ENCODE data around the gene GNB5. TPM values are rescaled to one million over a fixed set of nuclear protein-coding genes. Genes with fewer than 3 reads are reported as not detected.

The GNB5 gene
- total and polyA plus RNA-seq, 2 of the 13 experiments (the other 11 are each of a cell fraction or from before 2014, with no cell fraction given): 13.7 to 14.4 TPM

DNA sequence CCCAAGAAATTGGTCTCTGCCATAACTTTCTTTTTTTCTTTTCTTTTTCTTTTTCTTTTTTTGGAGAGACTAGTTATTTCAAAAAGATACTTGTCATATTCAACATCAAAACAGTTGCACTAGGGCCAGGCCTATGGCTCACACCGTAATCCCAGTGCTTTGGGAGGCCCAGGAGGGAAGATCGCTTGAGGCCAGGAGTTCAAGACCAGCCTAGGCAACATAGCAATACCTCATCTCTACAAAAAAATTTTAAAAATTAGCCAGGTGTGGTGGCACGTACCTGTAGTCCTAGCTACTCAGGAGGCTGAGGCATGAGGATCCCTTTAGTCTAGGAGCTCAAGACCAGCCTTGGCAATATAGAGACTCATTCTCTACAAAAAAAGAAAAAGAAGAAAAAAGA lies 49.0 kb upstream of the GNB5 start:
- H3K36me3 ChIP-seq (replicated peaks in 1 of 2; ENCODE audit: control insufficient read depth in 1 of 2, insufficient read depth in 2 of 2, low read length in 2 of 2): peaks cover 15 to 69% of the 10 kb centered on the region in 2 experiments
- ChIA-PET POLR2A (no interaction called here), CTCF (ENCODE audit: low intra/inter-chr PET ratio, low total read pairs) (no interaction called here)
- ATAC-seq (no peak), FAIRE-seq (no peak), DNase-seq (ENCODE audit: low spot score) (no peak)
- in situ Hi-C loops (cut with HindIII; ENCODE audit: extremely low pct_ligation_motif_present, low pct_unique_long_range_greater_than_20kb): no loop called here
- intact Hi-C loops (cut with micrococcal nuclease; ENCODE audit: unreplicated experiment): no loop called here
- no peak overlapping the region for H2AFZ ChIP-seq (ENCODE audit: low read length)
- H4K20me1 ChIP-seq (ENCODE audit: insufficient read depth, low read length): no peaks in the 10 kb centered on the region
- no peaks in the 10 kb centered on the region for H3K79me2 ChIP-seq (ENCODE audit: insufficient read depth, low read length)
- 95% methylated on average over 3 of the region's 3 CpGs for WGBS (ENCODE audit: low lambda C conversion rate)
- H3K4me3 ChIP-seq (replicated peaks in 1 of 3; ENCODE audit: insufficient read depth in 1 of 3, low read depth in 2 of 3, low read length in 3 of 3): no peak overlapping the region
- no peaks in the 10 kb centered on the region for H3K4me1 ChIP-seq (ENCODE audit: insufficient read depth, low read length)
- no TSS peak for BruUV-seq (replicated peaks)
- H3K27ac ChIP-seq (ENCODE audit: extremely low read length, insufficient read depth, low read length): no peak overlapping the region
- no peaks in the 10 kb centered on the region for H3K9me3 ChIP-seq (ENCODE audit: low read length)
- no peak overlapping the region for H3K4me2 ChIP-seq (ENCODE audit: low read depth, low read length)
- H3K27me3 ChIP-seq (ENCODE audit: control insufficient read depth in 1 of 2, insufficient read depth in 2 of 2, low read length in 2 of 2): no peaks in the 10 kb centered on the region
- H3K9ac ChIP-seq (ENCODE audit: insufficient read depth, low read depth, low read length): no peak overlapping the region
- TF ChIP-seq ZZZ3 (CRISPR knock-in tag; IDR thresholded peaks at IDR 0.05; ENCODE audit: borderline replicate concordance) (no peak), PPARG (CRISPR knock-in tag; conservative IDR thresholded peaks at IDR 0.05) (no peak), ZNF33A (CRISPR knock-in tag; IDR thresholded peaks at IDR 0.05; ENCODE audit: borderline replicate concordance) (no peak), ZNF605 (CRISPR knock-in tag; IDR thresholded peaks at IDR 0.05) (no peak), MAF1 (CRISPR knock-in tag; IDR thresholded peaks at IDR 0.05; ENCODE audit: borderline replicate concordance) (no peak), BHLHE40 (IDR thresholded peaks at IDR 0.05; ENCODE audit: low read length) (no peak), ZNF557 (CRISPR knock-in tag; IDR thresholded peaks at IDR 0.05) (no peak), ZSCAN9 (CRISPR knock-in tag; IDR thresholded peaks at IDR 0.05; ENCODE audit: borderline replicate concordance) (no peak), PTBP1 (IDR thresholded peaks at IDR 0.05; ENCODE audit: low read depth, low read length, poor library complexity, severe bottlenecking) (no peak), GFI1 (CRISPR knock-in tag; IDR thresholded peaks at IDR 0.05; ENCODE audit: borderline replicate concordance) (no peak), SALL1 (CRISPR knock-in tag; IDR thresholded peaks at IDR 0.05) (no peak), HOXA3 (CRISPR knock-in tag; IDR thresholded peaks at IDR 0.05) (no peak)
- TF ChIP-seq, protein P1, sequence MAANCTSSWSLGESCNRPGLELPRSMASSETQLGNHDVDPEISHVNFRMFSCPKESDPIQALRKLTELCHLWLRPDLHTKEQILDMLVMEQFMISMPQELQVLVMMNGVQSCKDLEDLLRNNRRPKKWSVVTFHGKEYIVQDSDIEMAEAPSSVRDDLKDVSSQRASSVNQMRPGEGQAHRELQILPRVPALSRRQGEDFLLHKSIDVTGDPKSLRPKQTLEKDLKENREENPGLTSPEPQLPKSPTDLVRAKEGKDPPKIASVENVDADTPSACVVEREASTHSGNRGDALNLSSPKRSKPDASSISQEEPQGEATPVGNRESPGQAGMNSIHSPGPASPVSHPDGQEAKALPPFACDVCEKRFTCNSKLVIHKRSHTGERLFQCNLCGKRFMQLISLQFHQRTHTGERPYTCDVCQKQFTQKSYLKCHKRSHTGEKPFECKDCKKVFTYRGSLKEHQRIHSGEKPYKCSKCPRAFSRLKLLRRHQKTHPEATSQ (CRISPR knock-in tag; IDR thresholded peaks at IDR 0.05; ENCODE audit: borderline replicate concordance): no peak
- TF ChIP-seq, protein P2, sequence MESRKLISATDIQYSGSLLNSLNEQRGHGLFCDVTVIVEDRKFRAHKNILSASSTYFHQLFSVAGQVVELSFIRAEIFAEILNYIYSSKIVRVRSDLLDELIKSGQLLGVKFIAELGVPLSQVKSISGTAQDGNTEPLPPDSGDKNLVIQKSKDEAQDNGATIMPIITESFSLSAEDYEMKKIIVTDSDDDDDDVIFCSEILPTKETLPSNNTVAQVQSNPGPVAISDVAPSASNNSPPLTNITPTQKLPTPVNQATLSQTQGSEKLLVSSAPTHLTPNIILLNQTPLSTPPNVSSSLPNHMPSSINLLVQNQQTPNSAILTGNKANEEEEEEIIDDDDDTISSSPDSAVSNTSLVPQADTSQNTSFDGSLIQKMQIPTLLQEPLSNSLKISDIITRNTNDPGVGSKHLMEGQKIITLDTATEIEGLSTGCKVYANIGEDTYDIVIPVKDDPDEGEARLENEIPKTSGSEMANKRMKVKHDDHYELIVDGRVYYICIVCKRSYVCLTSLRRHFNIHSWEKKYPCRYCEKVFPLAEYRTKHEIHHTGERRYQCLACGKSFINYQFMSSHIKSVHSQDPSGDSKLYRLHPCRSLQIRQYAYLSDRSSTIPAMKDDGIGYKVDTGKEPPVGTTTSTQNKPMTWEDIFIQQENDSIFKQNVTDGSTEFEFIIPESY (CRISPR knock-in tag; IDR thresholded peaks at IDR 0.05): no peak
- TF ChIP-seq, protein P3, sequence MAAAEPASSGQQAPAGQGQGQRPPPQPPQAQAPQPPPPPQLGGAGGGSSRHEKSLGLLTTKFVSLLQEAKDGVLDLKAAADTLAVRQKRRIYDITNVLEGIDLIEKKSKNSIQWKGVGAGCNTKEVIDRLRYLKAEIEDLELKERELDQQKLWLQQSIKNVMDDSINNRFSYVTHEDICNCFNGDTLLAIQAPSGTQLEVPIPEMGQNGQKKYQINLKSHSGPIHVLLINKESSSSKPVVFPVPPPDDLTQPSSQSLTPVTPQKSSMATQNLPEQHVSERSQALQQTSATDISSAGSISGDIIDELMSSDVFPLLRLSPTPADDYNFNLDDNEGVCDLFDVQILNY (CRISPR knock-in tag; conservative IDR thresholded peaks at IDR 0.05): no peak
- TF ChIP-seq, protein P4, sequence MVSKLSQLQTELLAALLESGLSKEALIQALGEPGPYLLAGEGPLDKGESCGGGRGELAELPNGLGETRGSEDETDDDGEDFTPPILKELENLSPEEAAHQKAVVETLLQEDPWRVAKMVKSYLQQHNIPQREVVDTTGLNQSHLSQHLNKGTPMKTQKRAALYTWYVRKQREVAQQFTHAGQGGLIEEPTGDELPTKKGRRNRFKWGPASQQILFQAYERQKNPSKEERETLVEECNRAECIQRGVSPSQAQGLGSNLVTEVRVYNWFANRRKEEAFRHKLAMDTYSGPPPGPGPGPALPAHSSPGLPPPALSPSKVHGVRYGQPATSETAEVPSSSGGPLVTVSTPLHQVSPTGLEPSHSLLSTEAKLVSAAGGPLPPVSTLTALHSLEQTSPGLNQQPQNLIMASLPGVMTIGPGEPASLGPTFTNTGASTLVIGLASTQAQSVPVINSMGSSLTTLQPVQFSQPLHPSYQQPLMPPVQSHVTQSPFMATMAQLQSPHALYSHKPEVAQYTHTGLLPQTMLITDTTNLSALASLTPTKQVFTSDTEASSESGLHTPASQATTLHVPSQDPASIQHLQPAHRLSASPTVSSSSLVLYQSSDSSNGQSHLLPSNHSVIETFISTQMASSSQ (IDR thresholded peaks at IDR 0.05; ENCODE audit: low read depth): no peak
- TF ChIP-seq, protein P4 (CRISPR knock-in tag; IDR thresholded peaks at IDR 0.05; ENCODE audit: borderline replicate concordance): no peak

All from HepG2 (cell line).